Thymus (tissue), 11 donors: ENCODE results near the gene CACFD1. TPM values are rescaled to one million over a fixed set of nuclear protein-coding genes. Genes with fewer than 3 reads are reported as not detected.

ENCODE experiments used
- DNase-seq, 9 donors: peaks; one replicate each; pipeline ENCODE4 v3.0.0-alpha.2; 2013; ENCODE audit warnings: low spot score in 9 of 9, low read depth in 6 of 9, missing footprints in 1 of 9
- H3K27ac ChIP-seq, 2 donors: one replicate each; pipeline ENCODE4 v1.5.1; 2013; ENCODE audit warnings: control low read depth in 1 of 2, low read depth in 1 of 2, low read length in 1 of 2, mild to moderate bottlenecking in 1 of 2, moderate library complexity in 1 of 2
- H3K27me3 ChIP-seq, 2 donors: one replicate each; pipeline ENCODE4 v1.5.1; 2013; ENCODE audit warnings: low read length in 1 of 2; ENCODE audit not compliant: control insufficient read depth in 2 of 2, insufficient read depth in 1 of 2
- H3K36me3 ChIP-seq, 2 donors: one replicate each; pipeline ENCODE4 v1.5.1; 2013; ENCODE audit warnings: low read length in 1 of 2, mild to moderate bottlenecking in 1 of 2, moderate library complexity in 1 of 2; ENCODE audit not compliant: control insufficient read depth in 2 of 2, insufficient read depth in 2 of 2
- H3K4me1 ChIP-seq, 2 donors: one replicate each; pipeline ENCODE4 v1.5.1; 2013; ENCODE audit warnings: low read length in 2 of 2; ENCODE audit not compliant: control insufficient read depth in 2 of 2, insufficient read depth in 2 of 2
- H3K4me3 ChIP-seq, 2 donors: one replicate each; pipeline ENCODE4 v1.5.1; 2013; ENCODE audit warnings: low read length in 2 of 2, control low read depth in 1 of 2, mild to moderate bottlenecking in 1 of 2
- H3K9me3 ChIP-seq, 2 donors: one replicate each; pipeline ENCODE4 v1.5.1; 2013; ENCODE audit warnings: low read length in 1 of 2, mild to moderate bottlenecking in 1 of 2; ENCODE audit not compliant: control insufficient read depth in 2 of 2, insufficient read depth in 1 of 2
- WGBS: extraction: QIAGEN DNeasy Blood & Tissue Kit; methylation state at CpG from one replicate; pipeline ENCODE4 v1.1.7; 2013; 5-methylcytosine and 5-hydroxymethylcytosine counted together
- polyA plus RNA-seq: library from polyadenylated mRNA; stranded (reverse); fragments of 200-250 nt; gene quantifications from one replicate; pipeline ENCODE4 v1.2.3, GENCODE V29; 2013
- total RNA-seq: library from RNA; stranded (reverse); fragments of 120-200 nt; gene quantifications from one replicate; pipeline ENCODE4 v1.2.4, GENCODE V29; 2013
- donor health status: healthy.

Gene CACFD1
- total and polyA plus RNA-seq, 2 donors, result 6.1 to 9.1 TPM

GRCh38 chr9:133509179-133510083 is 49.7 kb downstream of the CACFD1 start:
- WGBS, result 24% methylated on average over 26 of the region's 26 CpGs
- H3K9me3 ChIP-seq, result no peaks in the 10 kb centered on the region
- H3K4me1 ChIP-seq, result peaks cover 3 to 28% of the 10 kb centered on the region in 2 donors
- H3K27me3 ChIP-seq, result no peaks in the 10 kb centered on the region
- peak overlapping the region; percentile 81 to 89 for H3K27ac ChIP-seq
- no peak overlapping the region for H3K4me3 ChIP-seq
- DNase-seq, result peak in 4 of 9 donors; percentile 39 to 79 (median 48)
- no peaks in the 10 kb centered on the region for H3K36me3 ChIP-seq

- WGBS, result 96% methylated on average over 27 of the region's 27 CpGs
- no peak for DNase-seq
- Histone ChIP-seq H3K27me3 (no peaks in the 10 kb centered on the region), H3K4me3 (no peak overlapping the region), H3K4me1 (peaks cover 3 to 42% of the 10 kb centered on the region in 2 donors), H3K9me3 (no peaks in the 10 kb centered on the region), H3K27ac (no peak overlapping the region), H3K36me3 (no peaks in the 10 kb centered on the region)
Measured at GRCh38 chr9:133510926-133511505, 51.2 kb downstream of the CACFD1 start.

- no peak overlapping the region for H3K27ac ChIP-seq
- 90% methylated on average over 10 of the region's 10 CpGs for WGBS
- H3K9me3 ChIP-seq, result no peaks in the 10 kb centered on the region
- no peak overlapping the region for H3K4me3 ChIP-seq
- no peaks in the 10 kb centered on the region for H3K27me3 ChIP-seq
- DNase-seq, result no peak
- no peaks in the 10 kb centered on the region for H3K36me3 ChIP-seq
- H3K4me1 ChIP-seq, result peaks cover 3 to 42% of the 10 kb centered on the region in 2 donors
Measured at GRCh38 chr9:133511607-133512006, 51.8 kb downstream of the CACFD1 start.

GRCh38 chr9:133512253-133513213 is 52.8 kb downstream of the CACFD1 start:
- WGBS, result 98% methylated on average over 19 of the region's 19 CpGs
- H3K4me1 ChIP-seq, result peaks cover 3 to 42% of the 10 kb centered on the region in 2 donors
- H3K36me3 ChIP-seq, result no peaks in the 10 kb centered on the region
- H3K27ac ChIP-seq, result no peak overlapping the region
- H3K4me3 ChIP-seq, result no peak overlapping the region
- H3K27me3 ChIP-seq, result no peaks in the 10 kb centered on the region
- no peak for DNase-seq
- no peaks in the 10 kb centered on the region for H3K9me3 ChIP-seq

GRCh38 chr9:133513214-133514100 is 53.7 kb downstream of the CACFD1 start:
- Histone ChIP-seq H3K36me3 (no peaks in the 10 kb centered on the region), H3K9me3 (peaks cover 0 to 3% of the 10 kb centered on the region in 2 donors), H3K4me3 (no peak overlapping the region), H3K4me1 (peaks cover 3 to 39% of the 10 kb centered on the region in 2 donors), H3K27me3 (no peaks in the 10 kb centered on the region), H3K27ac (no peak overlapping the region)
- WGBS, result 94% methylated on average over 28 of the region's 28 CpGs
- no peak for DNase-seq

GRCh38 chr9:133514460-133515239 is 54.9 kb downstream of the CACFD1 start:
- Histone ChIP-seq H3K4me1 (peaks cover 0 to 29% of the 10 kb centered on the region in 2 donors), H3K9me3 (peaks cover 0 to 3% of the 10 kb centered on the region in 2 donors), H3K27me3 (no peaks in the 10 kb centered on the region), H3K27ac (no peak overlapping the region), H3K4me3 (no peak overlapping the region), H3K36me3 (no peaks in the 10 kb centered on the region)
- WGBS, result 52% methylated on average over 14 of the region's 14 CpGs
- DNase-seq, result peak in 1 of 9 donors; percentile 40

GRCh38 chr9:133515240-133515610 is 55.4 kb downstream of the CACFD1 start:
- 96% methylated on average over 10 of the region's 10 CpGs for WGBS
- H3K4me3 ChIP-seq, result no peak overlapping the region
- H3K4me1 ChIP-seq, result peaks cover 0 to 25% of the 10 kb centered on the region in 2 donors
- H3K27me3 ChIP-seq, result peaks cover 0 to 2% of the 10 kb centered on the region in 2 donors
- DNase-seq, result no peak
- H3K27ac ChIP-seq, result no peak overlapping the region
- peaks cover 0 to 3% of the 10 kb centered on the region in 2 donors for H3K9me3 ChIP-seq
- H3K36me3 ChIP-seq, result no peaks in the 10 kb centered on the region
